ENCODE data around the gene PPFIA2. TPM values are rescaled to one million over a fixed set of nuclear protein-coding genes. Genes with fewer than 3 reads are reported as not detected.

Gene PPFIA2
- total RNA-seq, 1 experiment from 2014 or later: not detected

DNA sequence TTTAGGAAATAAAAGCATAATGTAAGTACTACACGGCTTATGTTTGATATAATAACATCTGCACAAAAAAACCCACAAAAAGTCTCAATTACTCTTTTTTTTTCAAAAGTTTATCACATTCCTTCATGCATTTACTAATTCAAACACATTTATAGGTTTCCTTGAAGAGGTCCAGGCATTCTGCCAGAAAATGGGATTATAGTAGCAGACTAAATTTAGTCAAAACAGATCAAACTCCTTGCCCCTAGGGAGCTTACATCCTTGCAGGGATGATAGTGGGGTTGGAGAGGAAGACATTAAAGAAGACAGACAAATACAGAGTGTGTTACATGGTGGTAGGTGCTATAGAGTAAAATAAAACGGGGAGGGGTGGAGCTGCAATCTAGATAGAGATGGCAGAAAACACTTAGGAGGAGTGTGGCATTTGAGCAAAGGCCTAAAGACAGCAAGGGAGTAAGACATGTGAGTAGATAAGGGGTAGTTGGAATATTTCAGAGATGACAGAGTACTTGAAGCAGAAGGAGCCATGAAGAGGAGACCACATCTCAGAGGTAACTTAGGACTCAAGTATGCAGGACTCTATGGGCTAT, 266.9 kb downstream of the PPFIA2 start:
- Histone ChIP-seq H3K36me3 (ENCODE audit: low read depth) (no peaks in the 10 kb centered on the region), H3K79me2 (ENCODE audit: low read depth) (no peaks in the 10 kb centered on the region), H3F3A (ENCODE audit: insufficient read depth, low read depth) (no peaks in the 10 kb centered on the region), H3K27ac (no peak overlapping the region), H3K4me1 (replicated peaks; ENCODE audit: insufficient read depth) (no peaks in the 10 kb centered on the region), H3K27me3 (ENCODE audit: insufficient read depth, low read depth) (no peaks in the 10 kb centered on the region), H3K9me3 (ENCODE audit: insufficient read depth, low read depth) (no peaks in the 10 kb centered on the region; the same call in 1 of the 2 replicates), H2AFZ (no peak overlapping the region), H3K4me3 (no peak overlapping the region), H4K20me1 (ENCODE audit: insufficient read depth) (no peaks in the 10 kb centered on the region), H3K4me2 (no peak overlapping the region), H3K9me2 (ENCODE audit: insufficient read depth) (no peaks in the 10 kb centered on the region)
- ChIA-PET POLR2A (ENCODE audit: unreplicated experiment) (no interaction called here), CTCF (no interaction called here)
- TF ChIP-seq, protein P1, sequence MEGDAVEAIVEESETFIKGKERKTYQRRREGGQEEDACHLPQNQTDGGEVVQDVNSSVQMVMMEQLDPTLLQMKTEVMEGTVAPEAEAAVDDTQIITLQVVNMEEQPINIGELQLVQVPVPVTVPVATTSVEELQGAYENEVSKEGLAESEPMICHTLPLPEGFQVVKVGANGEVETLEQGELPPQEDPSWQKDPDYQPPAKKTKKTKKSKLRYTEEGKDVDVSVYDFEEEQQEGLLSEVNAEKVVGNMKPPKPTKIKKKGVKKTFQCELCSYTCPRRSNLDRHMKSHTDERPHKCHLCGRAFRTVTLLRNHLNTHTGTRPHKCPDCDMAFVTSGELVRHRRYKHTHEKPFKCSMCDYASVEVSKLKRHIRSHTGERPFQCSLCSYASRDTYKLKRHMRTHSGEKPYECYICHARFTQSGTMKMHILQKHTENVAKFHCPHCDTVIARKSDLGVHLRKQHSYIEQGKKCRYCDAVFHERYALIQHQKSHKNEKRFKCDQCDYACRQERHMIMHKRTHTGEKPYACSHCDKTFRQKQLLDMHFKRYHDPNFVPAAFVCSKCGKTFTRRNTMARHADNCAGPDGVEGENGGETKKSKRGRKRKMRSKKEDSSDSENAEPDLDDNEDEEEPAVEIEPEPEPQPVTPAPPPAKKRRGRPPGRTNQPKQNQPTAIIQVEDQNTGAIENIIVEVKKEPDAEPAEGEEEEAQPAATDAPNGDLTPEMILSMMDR (conservative IDR thresholded peaks at IDR 0.05): no peak
- no peak for TF ChIP-seq EZH2 (IDR thresholded peaks at IDR 0.05; ENCODE audit: low read depth)
- BruUV-seq (replicated peaks): no TSS peak
- no peak for DNase-seq
- intact Hi-C loops (cut with micrococcal nuclease; ENCODE audit: unreplicated experiment): no loop called here

DNA sequence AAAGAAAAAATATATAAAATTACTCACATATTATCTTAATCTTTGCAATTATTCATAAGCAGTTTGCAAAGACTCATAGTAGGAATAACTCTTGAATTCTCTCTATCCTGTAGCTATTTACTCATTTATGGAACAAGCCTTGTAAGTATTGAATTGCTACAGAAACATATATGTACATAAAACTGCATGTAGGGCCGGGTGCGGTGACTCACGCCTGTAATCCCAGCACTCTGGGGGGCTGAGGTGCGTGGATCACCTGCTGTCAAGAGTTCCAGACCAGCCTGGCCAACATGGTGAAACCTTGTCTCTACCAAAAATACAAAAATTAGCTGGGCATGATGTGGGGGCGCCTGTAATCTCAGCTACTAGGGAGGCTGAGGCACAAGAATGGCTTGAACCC, 286.2 kb downstream of the PPFIA2 start:
- no peak overlapping the region for H3K4me3 ChIP-seq
- H3K4me1 ChIP-seq (replicated peaks; ENCODE audit: insufficient read depth): no peaks in the 10 kb centered on the region
- no peak overlapping the region for H2AFZ ChIP-seq
- no peak for DNase-seq
- no TSS peak for BruUV-seq (replicated peaks)
- H3F3A ChIP-seq (ENCODE audit: insufficient read depth, low read depth): no peaks in the 10 kb centered on the region
- no peaks in the 10 kb centered on the region for H3K36me3 ChIP-seq (ENCODE audit: low read depth)
- no peak overlapping the region for H3K4me2 ChIP-seq
- no peaks in the 10 kb centered on the region for H3K9me2 ChIP-seq (ENCODE audit: insufficient read depth)
- TF ChIP-seq, protein P1 (conservative IDR thresholded peaks at IDR 0.05): no peak
- no peak for TF ChIP-seq EZH2 (IDR thresholded peaks at IDR 0.05; ENCODE audit: low read depth)
- no peaks in the 10 kb centered on the region for H4K20me1 ChIP-seq (ENCODE audit: insufficient read depth)
- POLR2A ChIA-PET (ENCODE audit: unreplicated experiment): no interaction called here
- CTCF ChIA-PET: interaction anchor here (0.6 kb wide), 1 partner anchor 22 kb away, joined by 3 read pairs; no protein-coding TSS in a partner anchor
- intact Hi-C loops (cut with micrococcal nuclease; ENCODE audit: unreplicated experiment): no loop called here
- H3K27ac ChIP-seq: no peak overlapping the region
- no peaks in the 10 kb centered on the region for H3K9me3 ChIP-seq (ENCODE audit: insufficient read depth, low read depth)
- H3K79me2 ChIP-seq (ENCODE audit: low read depth): no peaks in the 10 kb centered on the region
- no peaks in the 10 kb centered on the region for H3K27me3 ChIP-seq (ENCODE audit: insufficient read depth, low read depth)

DNA sequence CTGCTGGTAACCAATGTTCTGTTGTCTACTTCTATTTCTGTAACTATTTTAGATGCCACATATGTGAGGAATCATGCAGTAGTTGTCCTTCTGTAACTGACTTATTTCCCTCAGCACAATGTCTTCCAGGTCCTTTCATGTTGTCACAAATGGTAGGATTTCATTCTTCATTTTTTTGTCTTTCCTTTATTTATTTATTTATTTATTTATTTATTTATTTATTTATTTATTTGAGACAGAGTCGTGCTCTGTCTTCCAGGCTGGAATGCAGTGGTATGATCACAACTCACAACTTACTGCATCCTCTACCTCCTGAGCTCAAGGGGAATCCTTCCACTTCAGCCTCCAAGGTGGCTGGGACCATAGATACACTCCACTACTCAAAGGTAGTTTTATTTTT, 288.2 kb downstream of the PPFIA2 start:
- TF ChIP-seq, protein P1 (conservative IDR thresholded peaks at IDR 0.05): no peak
- no peak for TF ChIP-seq EZH2 (IDR thresholded peaks at IDR 0.05; ENCODE audit: low read depth)
- BruUV-seq (replicated peaks): no TSS peak
- H3K4me3 ChIP-seq: no peak overlapping the region
- POLR2A ChIA-PET (ENCODE audit: unreplicated experiment): no interaction called here
- no peaks in the 10 kb centered on the region for H3K9me2 ChIP-seq (ENCODE audit: insufficient read depth)
- H3K4me1 ChIP-seq (replicated peaks; ENCODE audit: insufficient read depth): no peaks in the 10 kb centered on the region
- no peak overlapping the region for H3K4me2 ChIP-seq
- no peaks in the 10 kb centered on the region for H4K20me1 ChIP-seq (ENCODE audit: insufficient read depth)
- intact Hi-C loops (cut with micrococcal nuclease; ENCODE audit: unreplicated experiment): no loop called here
- no peaks in the 10 kb centered on the region for H3K79me2 ChIP-seq (ENCODE audit: low read depth)
- no peaks in the 10 kb centered on the region; the same call in 1 of the 2 replicates for H3K9me3 ChIP-seq (ENCODE audit: insufficient read depth, low read depth)
- no peaks in the 10 kb centered on the region for H3F3A ChIP-seq (ENCODE audit: insufficient read depth, low read depth)
- no peaks in the 10 kb centered on the region for H3K27me3 ChIP-seq (ENCODE audit: insufficient read depth, low read depth)
- no peaks in the 10 kb centered on the region for H3K36me3 ChIP-seq (ENCODE audit: low read depth)
- CTCF ChIA-PET: no interaction called here
- no peak overlapping the region for H2AFZ ChIP-seq
- H3K27ac ChIP-seq: no peak overlapping the region
- no peak for DNase-seq

All from PC-9 (cell line).